ENCODE results near the gene POR.

Gene POR

DNA sequence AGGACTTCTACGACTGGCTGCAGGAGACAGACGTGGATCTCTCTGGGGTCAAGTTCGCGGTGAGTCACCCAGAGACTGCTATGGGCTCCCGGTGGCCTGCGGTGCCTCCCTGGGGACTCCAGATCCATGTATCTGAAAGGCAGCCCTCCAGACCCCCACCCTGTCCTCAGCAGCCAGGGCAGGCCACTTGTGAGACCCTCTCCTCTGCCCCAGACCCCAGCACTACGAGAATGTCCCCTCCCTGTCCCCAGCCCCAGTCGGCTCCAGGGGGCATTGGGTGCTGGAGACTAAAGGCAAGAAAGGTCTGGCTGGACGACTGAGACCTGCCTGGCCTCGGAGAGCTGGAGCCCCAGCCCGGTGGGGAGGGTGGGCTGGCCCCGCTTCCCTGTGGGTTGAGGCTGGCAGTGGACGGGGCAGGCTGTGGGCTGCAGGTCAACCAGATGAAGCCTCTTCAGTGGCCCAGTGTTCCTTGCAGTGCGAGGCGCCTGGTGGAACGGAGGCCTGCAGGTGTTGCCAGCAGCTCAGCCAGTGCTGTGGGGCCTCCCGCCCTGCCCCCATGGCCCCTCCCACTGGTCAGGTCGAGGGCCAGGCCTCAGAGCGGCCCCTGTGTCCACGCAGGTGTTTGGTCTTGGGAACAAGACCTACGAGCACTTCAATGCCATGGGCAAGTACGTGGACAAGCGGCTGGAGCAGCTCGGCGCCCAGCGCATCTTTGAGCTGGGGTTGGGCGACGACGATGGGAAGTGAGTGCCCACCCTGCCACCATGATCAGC lies 65.7 kb downstream of the POR start:
- no peak for DNase-seq

DNA sequence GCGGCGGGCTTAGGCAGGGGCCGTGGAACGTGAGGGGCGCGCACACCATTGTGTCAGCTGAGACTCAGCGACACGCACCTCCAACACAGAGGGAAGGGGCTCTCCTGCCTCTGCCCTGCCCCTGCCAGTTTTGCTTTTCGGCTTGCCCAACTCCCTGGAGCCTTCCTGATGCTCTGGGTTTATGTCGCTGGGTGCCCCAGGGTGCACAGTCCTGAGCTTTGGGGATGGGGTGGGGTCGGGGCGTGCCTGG lies 66.2 kb downstream of the POR start:
- no peak for DNase-seq

DNA sequence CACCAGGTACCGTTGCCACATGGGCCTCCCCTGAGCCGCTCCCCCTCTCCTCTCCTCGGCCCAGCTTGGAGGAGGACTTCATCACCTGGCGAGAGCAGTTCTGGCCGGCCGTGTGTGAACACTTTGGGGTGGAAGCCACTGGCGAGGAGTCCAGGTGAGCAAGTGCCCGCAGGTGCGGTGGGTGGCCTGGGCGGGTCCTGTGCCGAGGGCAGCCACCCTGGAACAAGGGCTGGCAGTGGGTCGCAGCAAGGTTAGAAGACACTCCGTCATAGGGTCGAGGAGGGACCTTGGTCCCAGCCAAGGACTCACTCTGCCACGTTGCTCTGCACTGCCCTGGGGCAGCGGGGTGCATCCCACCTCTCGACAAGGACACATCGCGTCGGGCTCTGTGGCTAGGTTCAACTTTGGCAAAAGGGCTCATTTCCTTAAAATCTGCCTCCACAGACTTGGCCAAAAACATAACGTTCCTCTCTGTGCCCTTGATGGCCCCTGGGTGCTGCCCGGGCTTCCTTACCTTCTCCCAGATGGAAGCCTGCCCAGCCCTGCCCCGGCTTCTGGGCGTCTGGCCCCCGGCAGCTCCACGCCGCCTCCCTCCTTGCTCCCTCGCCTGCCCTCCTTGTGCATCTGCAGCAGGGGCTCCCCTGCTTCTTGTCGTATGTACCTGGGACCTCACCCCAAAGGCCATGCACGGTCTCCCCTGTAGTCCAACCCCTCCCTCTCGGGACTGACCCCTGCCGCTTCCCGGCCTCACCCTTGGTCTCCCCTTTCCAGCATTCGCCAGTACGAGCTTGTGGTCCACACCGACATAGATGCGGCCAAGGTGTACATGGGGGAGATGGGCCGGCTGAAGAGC lies 66.7 kb downstream of the POR start:
- DNase-seq = no peak

DNA sequence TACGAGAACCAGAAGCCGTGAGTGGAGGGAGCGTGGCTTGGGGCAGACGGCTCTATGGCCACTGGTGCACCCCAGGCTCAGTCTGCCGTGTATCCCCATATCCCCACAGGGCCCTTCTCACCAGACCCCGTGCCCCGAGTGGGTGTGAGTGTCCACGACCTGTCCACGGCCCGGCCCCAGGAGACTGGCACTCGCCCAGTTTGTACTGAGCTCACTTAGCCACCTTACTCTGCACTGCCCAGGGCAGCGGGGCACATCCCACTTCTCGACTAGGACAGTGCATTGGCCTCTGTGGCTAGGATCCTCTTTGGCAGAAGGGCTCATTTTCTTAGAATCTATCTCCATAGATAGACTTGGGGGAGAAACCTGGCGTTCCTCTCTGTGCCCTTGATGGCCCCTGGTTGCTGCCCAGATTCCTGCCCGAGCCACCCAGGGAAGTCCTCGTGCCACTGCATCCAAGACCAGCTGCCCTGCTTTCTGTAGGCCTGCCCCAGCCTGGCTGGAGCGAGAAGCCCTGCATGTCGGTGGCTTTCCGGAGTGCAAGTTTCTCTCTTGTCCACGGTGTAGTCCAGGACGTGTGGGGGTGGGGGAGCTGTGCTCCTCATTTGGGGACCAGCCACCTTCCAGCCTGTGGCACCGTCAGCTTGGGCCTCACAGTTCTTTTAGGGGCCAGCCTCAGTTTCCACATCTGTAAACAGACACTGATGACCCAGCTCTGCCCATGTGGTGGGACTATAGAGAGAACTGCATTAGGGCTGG lies 67.5 kb downstream of the POR start:
- no peak for DNase-seq

DNA sequence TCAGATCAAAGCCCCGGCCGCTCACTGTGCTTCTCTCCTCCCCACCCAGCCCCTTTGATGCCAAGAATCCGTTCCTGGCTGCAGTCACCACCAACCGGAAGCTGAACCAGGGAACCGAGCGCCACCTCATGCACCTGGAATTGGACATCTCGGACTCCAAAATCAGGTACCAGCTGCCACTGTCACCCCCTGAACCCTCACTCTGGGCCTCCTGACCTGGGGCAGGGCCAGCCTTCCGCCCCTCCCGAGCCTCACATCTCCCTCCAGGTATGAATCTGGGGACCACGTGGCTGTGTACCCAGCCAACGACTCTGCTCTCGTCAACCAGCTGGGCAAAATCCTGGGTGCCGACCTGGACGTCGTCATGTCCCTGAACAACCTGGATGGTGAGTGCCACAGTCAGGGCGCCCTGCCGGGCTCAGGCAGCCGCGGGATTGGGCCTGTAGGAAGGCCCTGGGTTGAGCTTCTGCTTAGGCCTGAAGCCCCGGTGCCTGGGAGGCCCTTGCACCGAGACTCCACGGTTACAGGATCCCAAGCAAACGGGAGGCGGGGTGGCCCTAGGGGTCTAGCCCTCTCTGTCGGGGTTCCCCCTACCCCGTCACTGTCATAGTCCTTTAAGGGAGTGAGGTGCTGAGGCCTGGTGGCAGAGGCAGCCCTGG lies 68.6 kb downstream of the POR start:
- no peak for DNase-seq

DNA sequence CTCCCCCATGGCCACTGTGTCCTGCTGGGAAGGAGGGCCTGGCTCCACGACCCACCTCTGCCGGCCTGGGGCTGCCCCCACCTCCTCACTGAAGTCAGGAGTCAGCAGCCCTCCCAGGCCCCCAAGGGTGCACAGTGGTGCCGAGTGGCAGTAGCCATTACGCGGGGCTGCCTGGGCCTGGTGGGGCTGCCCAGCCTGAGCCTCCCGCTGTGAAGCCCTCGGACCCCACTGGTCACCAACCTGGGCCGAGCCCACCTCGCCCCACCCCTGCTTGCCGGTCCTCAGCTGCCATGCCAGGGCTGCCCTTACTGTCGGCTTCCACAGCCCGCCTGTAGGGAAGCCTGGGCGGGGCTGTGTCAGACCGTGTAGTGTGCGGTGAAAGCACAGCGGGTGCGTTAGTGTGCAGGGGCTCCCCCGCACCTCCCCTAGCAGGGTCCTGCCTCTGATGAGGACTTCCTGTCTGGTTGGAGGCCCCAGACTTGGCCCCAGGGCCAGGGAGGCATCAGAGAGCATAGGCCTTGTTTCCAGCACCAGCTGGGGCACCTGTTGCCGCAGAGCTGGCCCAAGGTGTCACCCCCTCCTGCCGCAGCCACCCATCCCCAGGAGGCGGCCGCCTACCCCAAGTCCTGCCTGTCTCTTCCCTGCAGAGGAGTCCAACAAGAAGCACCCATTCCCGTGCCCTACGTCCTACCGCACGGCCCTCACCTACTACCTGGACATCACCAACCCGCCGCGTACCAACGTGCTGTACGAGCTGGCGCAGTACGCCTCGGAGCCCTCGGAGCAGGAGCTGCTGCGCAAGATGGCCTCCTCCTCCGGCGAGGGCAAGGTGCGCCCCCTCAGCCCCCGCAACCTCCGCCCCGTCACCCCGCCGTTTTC lies 69.4 kb downstream of the POR start:
- no peak for DNase-seq

DNA sequence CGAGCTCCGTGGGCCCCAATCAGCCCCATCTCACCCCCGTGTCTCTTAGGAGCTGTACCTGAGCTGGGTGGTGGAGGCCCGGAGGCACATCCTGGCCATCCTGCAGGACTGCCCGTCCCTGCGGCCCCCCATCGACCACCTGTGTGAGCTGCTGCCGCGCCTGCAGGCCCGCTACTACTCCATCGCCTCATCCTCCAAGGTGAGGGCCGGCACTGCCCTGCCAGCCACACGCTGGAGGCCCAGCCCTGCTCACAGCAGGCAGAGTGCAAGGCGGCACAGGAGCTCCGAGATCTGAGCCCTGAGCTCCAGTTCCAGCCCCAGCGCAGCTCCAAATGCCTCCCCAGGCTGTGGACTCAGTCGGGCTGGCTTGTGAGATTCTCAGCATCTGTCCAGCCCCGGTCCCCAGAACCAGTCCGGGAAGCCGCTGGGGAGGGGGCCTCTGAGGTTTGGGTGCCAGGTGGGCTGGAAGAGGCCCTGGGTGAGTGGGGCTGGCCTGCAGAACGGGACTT lies 70.1 kb downstream of the POR start:
- no peak for DNase-seq

DNA sequence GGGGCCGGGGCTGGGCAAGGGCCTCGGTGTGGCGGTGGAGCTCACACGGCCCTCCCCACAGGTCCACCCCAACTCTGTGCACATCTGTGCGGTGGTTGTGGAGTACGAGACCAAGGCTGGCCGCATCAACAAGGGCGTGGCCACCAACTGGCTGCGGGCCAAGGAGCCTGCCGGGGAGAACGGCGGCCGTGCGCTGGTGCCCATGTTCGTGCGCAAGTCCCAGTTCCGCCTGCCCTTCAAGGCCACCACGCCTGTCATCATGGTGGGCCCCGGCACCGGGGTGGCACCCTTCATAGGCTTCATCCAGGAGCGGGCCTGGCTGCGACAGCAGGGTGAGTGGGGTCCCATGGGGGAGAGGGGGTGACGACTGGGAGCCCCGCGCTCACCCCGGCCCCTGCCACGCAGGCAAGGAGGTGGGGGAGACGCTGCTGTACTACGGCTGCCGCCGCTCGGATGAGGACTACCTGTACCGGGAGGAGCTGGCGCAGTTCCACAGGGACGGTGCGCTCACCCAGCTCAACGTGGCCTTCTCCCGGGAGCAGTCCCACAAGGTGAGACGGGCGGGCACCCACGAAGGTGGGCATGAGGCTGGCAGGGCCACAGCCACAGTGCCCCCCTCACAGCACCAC lies 70.7 kb downstream of the POR start:
- no peak for DNase-seq

DNA sequence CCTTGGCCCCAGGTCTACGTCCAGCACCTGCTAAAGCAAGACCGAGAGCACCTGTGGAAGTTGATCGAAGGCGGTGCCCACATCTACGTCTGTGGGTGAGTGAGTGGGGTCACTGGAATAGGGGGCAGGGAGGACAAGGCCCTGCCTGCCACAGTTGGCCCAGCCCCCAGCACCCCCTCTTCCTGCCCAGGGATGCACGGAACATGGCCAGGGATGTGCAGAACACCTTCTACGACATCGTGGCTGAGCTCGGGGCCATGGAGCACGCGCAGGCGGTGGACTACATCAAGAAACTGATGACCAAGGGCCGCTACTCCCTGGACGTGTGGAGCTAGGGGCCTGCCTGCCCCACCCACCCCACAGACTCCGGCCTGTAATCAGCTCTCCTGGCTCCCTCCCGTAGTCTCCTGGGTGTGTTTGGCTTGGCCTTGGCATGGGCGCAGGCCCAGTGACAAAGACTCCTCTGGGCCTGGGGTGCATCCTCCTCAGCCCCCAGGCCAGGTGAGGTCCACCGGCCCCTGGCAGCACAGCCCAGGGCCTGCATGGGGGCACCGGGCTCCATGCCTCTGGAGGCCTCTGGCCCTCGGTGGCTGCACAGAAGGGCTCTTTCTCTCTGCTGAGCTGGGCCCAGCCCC lies 71.3 kb downstream of the POR start:
- no peak for DNase-seq

DNA sequence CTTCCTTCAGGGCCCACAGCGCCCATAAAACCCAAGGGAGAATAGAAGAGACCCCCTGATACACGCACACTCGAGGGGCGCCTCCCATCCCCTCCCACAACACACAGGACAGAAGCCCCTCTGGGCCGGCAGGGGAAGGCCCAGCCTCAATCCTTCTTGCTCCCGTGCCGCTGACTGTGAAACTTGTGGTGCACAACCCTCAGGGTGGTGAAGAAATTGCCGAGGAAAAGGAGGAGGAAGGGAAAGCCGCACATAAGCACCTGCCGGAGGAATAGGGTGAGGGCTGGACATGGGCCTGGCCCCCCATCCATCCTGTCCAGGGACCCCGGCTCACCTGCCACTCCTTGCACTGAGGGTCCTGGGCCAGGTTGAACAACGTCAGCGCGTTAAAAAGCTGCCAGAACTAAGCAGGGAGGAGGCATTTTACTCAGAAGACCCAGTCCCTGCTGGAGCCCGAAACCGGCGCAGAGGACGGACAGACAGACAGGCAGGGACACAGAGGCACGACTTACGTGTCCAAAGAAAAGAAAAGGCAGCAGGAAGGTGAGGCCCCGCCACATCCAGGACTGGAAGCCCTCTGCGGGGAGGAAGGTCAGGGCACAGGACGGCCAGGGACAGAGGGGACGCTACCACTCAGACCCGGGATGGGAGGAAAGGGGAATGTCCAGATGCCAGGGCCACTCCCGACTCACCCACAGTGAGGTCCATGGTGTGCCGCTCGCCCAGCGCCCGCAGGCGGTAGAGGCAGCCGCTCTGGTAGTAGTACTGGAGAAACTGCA lies 72.3 kb downstream of the POR start:
- no peak for DNase-seq

DNA sequence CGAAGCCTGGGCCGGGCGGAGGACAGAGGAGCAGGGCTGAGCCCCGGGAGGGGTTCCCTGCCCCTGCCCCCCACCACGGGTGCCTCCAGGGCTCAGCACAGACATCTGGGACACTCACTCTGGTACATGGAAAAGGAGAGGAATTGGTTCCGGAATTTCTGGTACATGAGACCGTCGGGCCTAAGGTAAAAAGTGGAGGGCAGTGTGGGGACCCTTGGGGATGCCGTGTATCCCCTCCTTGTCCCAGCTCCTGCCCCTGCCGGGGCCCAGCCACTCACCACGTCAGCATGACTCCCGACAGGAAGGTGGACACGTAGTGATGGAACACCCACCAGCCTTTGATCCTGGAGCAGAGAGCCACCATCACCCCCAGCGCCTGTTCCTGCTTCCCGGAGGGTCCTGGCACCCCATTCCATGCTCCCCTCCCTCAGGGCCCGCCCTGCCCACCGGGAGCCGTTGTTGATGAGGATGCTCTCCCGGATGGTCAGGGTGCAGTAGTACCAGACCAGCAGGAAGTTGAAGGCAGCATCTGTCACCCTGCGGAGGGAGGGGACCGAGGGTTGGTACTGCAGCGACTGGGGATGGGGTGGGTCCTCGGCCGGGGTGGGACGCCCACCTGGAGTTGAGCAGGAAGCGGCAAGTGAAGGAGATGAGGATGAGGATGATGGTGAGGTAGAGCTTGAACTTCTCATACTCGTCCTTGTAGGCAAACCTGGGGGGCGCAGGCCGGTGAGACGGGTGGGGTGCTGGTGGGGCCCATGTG lies 73.0 kb downstream of the POR start:
- no peak for DNase-seq

DNA sequence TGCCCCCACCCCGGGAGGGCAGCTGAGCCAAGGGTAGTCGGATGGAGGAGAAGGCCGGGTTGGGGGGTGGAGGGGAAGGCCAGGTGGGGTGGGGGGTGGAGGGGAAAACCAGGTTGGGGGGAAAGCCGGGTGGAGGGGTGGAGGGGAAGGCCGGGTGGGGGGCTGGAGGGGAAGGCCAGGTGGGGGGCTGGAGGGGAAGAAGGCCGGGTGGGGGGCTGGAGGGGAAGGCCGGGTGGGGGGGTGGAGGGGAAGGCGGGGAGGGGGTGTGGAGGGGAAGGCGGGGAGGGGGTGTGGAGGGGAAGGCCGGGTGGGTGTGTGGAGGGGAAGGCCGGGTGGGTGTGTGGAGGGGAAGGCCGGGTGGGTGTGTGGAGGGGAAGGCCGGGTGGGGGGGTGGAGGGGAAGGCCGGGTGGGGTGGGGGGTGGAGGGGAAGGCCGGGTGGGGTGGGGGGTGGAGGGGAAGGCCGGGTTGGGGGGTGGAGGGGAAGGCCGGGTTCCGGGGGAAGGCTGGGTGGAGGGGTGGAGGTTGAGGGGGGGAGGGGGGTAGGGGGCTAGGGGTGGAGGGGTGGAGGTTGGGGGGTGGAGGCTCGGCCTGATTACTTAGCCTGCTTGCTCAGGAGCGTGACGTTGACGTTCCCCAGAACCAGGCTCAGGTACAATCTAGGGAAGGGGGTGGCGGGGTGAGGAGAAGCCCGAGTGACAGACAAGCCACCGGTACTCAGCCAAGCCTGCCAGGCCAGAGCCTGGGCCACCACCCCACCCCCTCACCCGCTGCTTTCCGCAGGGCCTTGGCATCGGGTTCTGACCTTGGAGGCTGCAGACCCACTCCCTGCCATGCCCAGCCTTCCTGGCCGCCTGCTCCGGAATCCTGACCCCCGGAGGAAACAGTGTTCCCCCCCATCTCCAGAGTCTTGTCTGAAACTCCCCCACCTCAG lies 73.9 kb downstream of the POR start:
- DNase-seq = no peak

DNA sequence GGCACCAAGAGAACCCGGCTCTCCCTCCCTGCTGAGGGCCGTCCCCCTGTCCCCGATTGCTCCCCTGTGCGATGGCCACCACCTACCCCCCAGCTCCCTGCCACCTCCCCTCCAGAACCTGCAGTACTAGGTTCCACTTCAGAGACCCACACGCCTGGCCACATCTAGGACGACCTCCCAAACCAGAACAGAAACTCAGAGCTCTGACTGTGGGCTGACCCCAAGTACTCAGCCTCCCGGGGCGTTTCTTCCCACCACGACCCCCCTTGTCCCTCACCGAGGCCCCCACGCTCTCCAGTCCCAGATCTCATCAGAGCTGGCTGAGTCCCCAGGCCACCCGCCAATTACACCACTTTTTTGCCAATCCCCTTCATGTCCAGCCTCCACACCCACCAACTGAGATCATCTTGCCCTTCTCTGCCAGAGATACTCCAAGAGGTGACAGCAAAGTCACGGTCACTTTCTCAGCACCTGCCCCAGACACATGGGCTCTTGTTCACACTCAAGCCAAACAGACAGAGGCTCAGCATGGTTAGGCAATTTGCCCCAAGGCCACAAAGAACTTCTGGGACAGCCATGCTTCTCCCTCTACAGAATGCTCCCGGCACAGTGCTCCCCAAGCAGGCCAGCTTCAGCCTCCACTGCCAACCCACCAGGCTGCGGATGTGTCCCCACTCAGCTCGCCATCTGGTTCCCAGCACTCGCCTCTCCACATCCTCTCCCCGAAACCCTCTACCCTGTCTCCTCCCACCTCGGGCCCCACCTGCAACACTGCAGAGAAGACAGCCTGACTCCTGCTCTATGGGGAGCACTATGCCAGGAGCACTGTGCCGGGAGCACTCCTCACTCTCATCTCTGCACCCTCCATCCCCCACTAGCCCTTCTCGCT lies 74.8 kb downstream of the POR start:
- no peak for DNase-seq

DNA sequence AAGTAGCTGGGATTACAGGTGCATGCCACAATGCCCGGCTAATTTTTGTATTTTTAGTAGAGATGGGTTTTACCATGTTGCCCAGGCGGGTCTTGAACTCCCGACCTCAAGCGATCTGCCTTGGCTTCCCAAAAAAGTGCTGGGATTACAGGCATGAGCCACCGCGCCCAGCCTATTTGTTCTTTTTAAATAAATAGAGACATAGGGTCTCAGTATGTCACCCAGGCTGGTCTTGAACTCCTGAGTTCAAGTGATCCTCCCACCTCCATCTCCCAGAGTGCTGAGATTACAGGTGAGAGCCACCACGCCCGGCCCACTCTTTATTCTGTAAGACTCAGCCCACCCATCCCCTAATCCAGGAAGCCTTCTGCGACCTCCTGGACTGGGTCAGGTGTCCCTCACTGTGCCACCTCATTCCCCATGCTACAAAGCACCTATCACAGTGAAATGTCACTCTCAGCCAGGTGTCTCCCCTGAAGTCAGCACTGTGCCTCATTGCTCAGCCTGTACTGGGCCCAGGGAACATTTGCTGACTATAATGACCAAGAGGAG lies 76.7 kb downstream of the POR start:
- DNase-seq = no peak

DNA sequence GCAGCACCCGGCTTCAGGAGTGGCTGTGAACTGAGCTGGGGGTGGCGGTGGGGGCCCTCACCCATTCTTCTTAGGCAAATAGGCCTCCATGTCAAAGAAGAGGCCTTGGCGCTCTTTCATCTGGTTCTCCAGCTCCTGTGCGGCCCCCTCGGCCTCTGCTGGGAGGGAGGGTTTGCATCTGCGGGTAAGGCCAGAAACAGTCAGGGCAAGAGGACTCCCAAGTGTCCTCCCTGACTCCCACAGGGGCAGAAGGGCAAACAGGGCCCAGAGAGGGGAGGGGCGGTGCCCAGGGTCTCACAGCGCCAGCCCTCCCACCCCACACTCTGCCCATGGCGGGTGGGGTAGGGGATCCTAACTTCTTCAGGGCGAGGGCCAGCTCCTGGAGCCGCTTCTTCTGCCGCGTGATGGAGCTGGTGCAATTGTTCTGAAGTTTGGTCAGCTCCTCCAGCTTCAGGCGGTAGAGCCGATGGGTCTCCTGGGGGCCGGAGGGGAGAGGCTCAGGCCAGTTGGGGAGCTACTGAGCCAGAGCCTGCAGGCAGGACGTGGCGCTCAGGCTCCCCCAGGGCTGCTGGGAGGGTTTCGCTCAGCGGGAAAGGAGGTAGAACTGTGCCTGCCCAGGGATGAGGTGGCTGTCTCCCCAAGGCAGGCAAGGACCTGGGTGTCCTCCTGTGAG lies 77.3 kb downstream of the POR start:
- DNase-seq = no peak

DNA sequence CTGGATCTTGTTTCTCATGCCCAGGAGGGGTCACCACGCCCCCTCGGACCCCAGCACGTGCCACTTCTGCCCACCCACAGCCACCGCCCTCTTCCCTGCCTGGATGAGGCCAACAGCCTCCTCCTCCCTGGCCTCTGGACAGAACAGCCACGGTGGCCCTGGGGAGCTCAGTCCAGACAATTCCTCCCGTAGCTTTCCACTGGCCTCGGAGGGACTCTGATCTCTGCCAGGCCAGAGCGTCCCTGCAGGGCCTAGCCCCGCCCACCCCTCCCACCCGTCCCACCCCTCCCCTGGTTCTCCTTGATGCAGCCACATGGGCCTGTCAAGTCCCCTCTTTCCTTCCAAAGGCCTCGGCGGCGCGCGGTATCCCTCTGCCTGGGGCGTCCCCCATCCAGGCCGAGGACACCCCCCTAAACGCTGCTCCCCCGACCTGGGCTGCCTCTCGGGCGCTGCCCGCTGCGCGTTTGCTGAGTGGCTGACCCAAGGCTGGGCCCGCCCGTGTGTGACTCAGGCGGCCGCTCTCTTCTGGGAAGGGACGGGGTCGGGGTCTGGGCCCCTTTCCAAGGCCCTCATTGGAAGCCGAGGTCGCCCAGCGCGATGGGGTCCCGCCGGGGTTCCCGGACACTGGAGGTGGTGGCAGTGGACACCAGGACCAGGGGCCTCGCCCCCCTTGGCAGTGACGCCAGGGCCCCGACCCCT lies 78.9 kb downstream of the POR start:
- DNase-seq = peak in 1 of 4 experiments; percentile 17

All from activated naive CD4-positive, alpha-beta T cell (primary cell).